GM18498 (cell line): ENCODE results near the gene FAM210A.
"Not testable (repeated sequence)": the region's sequence is repeated elsewhere in the genome, so short reads cannot be mapped to it uniquely, and the experiment has no call there.

Source experiments
- ATAC-seq: cut with Tn5 transposase; IDR thresholded peaks from one replicate; pipeline ENCODE4 v1.9.1; 2021; ENCODE audit warnings: mild to moderate bottlenecking, moderate library complexity; ENCODE audit not compliant: unreplicated experiment

FAM210A gene

DNA sequence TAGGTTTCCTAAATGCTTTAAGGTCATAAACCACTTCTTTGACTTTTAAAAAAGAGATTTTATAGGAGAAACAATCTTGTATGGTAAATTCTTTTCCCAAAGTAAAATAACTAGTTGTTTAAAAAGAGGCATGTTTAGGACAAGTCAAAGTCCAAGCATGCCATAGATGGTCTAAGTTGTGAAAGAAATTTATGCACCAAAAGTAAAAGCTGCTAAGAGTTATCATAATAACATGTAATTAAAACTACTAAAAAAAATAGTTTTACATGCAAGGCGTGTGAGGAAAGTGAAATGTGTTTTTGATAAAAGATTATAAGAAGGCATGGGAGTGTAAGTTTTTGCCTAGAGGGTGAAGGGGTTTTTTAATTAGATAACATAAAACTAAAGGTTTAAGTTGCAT is 22.5 kb downstream of the FAM210A start:
- ATAC-seq, result no peak

DNA sequence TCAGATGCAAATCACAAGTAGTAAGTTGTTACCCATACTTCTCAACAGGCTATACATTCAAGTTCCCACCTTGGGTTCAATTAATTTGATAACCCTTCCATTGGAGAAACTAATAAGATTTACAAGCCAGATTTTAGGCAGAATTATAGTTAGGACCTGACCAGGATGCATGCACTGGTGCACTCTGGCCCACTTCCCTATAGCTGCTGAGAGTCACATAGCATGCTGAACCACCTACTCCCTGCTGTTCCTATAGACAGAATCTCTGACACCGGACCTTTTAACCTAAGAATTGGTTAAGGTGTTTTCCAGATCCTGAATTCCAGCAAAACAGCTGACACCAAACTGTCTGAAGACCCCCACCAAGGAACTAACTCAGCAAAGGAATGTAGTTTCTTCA is 26.2 kb downstream of the FAM210A start:
- ATAC-seq, result no peak

- ATAC-seq, result no peak
Observed at GRCh38 chr18:13696961-13697360, 29.4 kb downstream of the FAM210A start.

GRCh38 chr18:13695337-13695736 is 31.0 kb downstream of the FAM210A start:
- ATAC-seq, result not testable (repeated sequence)

GRCh38 chr18:13690060-13690459 is 36.3 kb downstream of the FAM210A start:
- not testable (repeated sequence) for ATAC-seq

- no peak for ATAC-seq
Observed at GRCh38 chr18:13688191-13689136, 37.9 kb downstream of the FAM210A start.

GRCh38 chr18:13684546-13684945 is 41.8 kb downstream of the FAM210A start:
- no peak for ATAC-seq

GRCh38 chr18:13681701-13682100 is 44.7 kb downstream of the FAM210A start:
- ATAC-seq, result no peak

DNA sequence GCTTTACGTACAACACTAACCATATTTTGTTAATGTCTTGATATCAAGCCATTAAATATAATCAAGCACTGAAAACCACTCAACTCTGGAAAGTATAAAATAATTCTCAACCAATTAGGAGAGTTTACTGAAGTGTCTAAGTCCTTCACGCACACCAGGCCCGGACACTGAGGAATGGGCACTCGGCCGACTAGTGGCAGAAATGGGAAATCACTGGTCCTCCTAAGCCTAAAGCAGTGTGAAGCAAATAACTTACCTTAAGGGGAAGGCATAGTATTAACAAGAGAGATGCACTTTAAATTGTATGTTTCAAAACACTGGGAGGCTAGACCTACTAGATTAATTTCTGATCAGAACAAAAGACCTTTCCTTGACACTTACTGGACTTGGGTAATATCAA is 45.7 kb downstream of the FAM210A start:
- ATAC-seq, result no peak

GRCh38 chr18:13677350-13677749 is 49.0 kb downstream of the FAM210A start:
- not testable (repeated sequence) for ATAC-seq

- ATAC-seq, result no peak
Observed at GRCh38 chr18:13676471-13676870, 49.9 kb downstream of the FAM210A start.

GRCh38 chr18:13672657-13673056 is 53.7 kb downstream of the FAM210A start:
- no peak for ATAC-seq

DNA sequence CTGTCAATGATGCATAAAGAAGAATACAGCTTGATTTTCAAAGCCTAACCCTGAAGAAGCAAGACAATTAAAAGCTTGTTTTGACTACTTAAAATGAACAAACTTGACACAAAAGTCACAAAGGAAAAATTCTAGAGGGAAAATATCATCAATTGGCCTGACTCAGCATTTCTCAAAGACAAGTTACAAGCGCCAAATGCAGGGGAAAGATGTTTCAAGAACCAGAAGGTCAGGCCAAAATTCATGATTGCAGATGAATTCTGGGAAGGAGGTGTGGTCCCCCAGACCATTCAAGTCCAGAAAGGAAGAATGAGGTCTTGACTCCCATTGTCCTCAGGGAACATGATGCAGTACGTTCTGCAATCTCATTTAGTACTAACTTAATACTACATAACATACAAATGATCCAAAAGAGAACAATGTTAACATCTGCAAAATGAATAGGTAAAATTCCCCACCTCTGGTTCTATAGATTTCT is 64.5 kb downstream of the FAM210A start:
- ATAC-seq, result no peak

DNA sequence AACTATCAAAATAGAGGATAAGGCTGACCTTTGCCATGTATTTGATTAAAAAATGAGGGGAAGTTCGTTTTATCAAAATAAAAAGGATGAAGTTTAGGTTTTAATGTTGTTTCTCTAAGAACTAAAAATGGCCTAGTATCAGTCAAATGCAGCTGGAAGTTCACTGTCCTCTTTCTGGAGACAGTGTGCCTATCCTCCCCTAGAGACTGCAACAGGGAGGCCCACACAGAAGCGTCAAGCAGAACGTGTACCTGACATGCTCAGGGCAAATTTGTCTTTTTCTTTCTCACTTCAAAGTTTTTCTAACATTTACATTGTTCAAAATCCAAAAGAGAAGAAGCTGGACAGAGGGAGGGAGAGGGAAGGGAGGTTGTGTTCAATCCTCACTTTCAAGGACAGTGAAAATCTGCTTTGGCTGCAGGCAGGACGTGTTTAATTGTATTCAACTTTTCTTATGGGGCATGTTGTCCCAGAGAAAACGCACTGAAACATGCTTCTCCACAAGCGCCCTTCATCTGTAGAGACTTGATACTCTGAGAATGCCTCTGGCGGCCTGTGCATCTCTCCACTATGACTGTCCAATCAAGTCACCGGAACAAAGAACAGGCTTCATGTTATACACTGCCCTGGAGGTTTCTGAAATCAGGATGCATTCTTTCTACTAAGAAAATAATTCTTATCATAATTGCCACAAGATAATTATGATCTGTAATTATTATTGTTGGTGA is 65.1 kb downstream of the FAM210A start:
- ATAC-seq, result no peak

- ATAC-seq, result no peak
Observed at GRCh38 chr18:13660510-13660909, 65.8 kb downstream of the FAM210A start.

DNA sequence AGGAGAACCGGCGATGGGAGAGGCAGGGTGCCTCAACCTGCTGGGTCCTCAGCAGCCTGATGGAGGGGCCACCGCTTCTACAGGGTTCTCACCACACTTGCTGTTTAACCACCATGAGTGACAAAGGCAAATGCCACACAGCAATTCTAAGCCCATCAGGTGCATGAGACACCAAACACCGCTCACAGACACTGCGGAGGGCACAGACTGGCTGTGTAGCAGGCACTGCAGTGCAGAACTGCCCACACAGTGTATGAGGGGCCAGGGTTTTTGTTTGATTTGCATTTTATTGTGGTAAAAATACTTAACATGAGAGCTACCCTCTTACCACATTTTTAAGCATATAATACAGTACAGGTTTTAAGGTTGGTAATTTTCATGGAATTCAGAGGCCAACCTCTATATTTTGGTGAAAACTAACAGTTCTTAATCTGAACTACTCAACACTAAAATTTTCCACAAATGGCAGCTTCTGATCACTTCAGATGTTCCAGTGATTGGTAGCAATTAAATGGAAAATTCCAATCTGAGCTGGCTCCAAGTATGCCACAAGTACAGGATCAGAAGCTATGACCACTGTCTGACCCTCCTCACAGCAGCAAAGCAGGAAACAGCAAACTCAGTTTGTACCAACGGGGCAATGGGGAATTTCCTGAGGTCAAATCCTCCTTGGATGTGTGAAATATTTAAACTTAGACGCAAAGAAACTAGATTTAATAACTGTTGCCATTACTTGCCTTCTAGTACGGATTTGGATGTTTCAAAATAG is 67.7 kb downstream of the FAM210A start:
- ATAC-seq, result no peak

DNA sequence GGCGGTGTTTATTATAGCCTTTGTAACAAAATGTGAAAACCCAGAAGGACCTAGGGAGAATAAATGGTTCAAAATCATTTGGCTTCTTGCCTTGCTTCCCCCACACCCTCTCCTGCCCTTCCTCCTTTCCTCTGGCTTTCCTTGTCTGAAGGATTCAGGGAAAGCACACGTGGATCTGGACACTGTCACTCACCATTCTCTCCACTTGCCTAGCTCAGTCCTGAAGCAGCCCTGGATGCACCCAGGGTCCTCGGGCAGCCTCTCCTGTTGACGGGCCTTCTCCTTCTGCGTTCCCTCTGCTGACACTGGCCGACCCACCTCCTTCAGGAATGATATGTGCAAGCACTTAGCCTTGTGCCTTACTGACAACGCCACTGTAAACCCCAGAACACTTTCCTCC is 68.4 kb downstream of the FAM210A start:
- no peak for ATAC-seq

GRCh38 chr18:13653746-13654433 is 72.5 kb downstream of the FAM210A start:
- ATAC-seq, result no peak

GRCh38 chr18:13649397-13650390 is 76.7 kb downstream of the FAM210A start:
- no peak for ATAC-seq
